ENCODE measurements around the gene AGRN. TPM values are rescaled to one million over a fixed set of nuclear protein-coding genes. Genes with fewer than 3 reads are reported as not detected.

Gene AGRN
- total and polyA plus RNA-seq, 2 of the 4 experiments (the other 2 are of a cell fraction): 8.1 to 115 TPM

GRCh38 chr1:1092149-1092855, 72.4 kb downstream of the AGRN start:
- H3K4me3 ChIP-seq (ENCODE audit: insufficient read depth, low read depth, low read length): no peak overlapping the region
- H3K79me1 ChIP-seq (ENCODE audit: low read depth in 1 of 2, low read length in 2 of 2): no peaks in the 10 kb centered on the region
- peak overlapping the region; percentile 28 for H2AK9ac ChIP-seq (replicated peaks; ENCODE audit: low read depth, low read length, poor library complexity)
- no peak for ATAC-seq (ENCODE audit: low read depth)
- H2AFZ ChIP-seq (replicated peaks; ENCODE audit: low read length, poor library complexity): no peak overlapping the region
- H3K18ac ChIP-seq (ENCODE audit: low read depth, low read length): no peak overlapping the region
- DNase-seq: no peak
- no peak overlapping the region for H4K91ac ChIP-seq (ENCODE audit: insufficient read depth, low read depth, low read length)
- ChIA-PET CTCF (no interaction called here), POLR2A (ENCODE audit: unreplicated experiment) (no interaction called here)
- H3K27me3 ChIP-seq (ENCODE audit: control insufficient read depth, insufficient read depth, low read length): no peaks in the 10 kb centered on the region
- H2BK20ac ChIP-seq (ENCODE audit: low read depth, low read length): no peak overlapping the region
- H3K36me3 ChIP-seq (ENCODE audit: control insufficient read depth, insufficient read depth, low read length): no peaks in the 10 kb centered on the region
- intact Hi-C loops (cut with micrococcal nuclease): no loop called here
- H3K9me3 ChIP-seq (ENCODE audit: control insufficient read depth, insufficient read depth, low read length): no peaks in the 10 kb centered on the region
- TF ChIP-seq RFX5 (IDR thresholded peaks at IDR 0.05; ENCODE audit: low read depth, low read length) (no peak), POLR2A (IDR thresholded peaks at IDR 0.05; ENCODE audit: low read depth, low read length) (no peak), CTCF (conservative IDR thresholded peaks at IDR 0.05; ENCODE audit: low read depth, low read length) (no peak), MAZ (IDR thresholded peaks at IDR 0.05; ENCODE audit: borderline replicate concordance, low read depth, low read length) (no peak), RAD21 (IDR thresholded peaks at IDR 0.05; ENCODE audit: low read length) (no peak), SMC3 (IDR thresholded peaks at IDR 0.05; ENCODE audit: low read depth, low read length) (no peak), CEBPB (IDR thresholded peaks at IDR 0.05; ENCODE audit: low read depth, low read length) (no peak), MAFK (IDR thresholded peaks at IDR 0.05; ENCODE audit: low read depth, low read length) (no peak), NFE2L2 (IDR thresholded peaks at IDR 0.05; ENCODE audit: low read depth, low read length) (no peak), RCOR1 (IDR thresholded peaks at IDR 0.05; ENCODE audit: insufficient replicate concordance, low read length) (no peak), CHD1 (IDR thresholded peaks at IDR 0.05; ENCODE audit: low read depth, low read length) (no peak), USF2 (IDR thresholded peaks at IDR 0.05; ENCODE audit: low read depth, low read length) (no peak), MXI1 (IDR thresholded peaks at IDR 0.05; ENCODE audit: borderline replicate concordance, low read depth, low read length) (no peak), BHLHE40 (IDR thresholded peaks at IDR 0.05; ENCODE audit: low read depth, low read length) (no peak)
- TF ChIP-seq, protein P1, sequence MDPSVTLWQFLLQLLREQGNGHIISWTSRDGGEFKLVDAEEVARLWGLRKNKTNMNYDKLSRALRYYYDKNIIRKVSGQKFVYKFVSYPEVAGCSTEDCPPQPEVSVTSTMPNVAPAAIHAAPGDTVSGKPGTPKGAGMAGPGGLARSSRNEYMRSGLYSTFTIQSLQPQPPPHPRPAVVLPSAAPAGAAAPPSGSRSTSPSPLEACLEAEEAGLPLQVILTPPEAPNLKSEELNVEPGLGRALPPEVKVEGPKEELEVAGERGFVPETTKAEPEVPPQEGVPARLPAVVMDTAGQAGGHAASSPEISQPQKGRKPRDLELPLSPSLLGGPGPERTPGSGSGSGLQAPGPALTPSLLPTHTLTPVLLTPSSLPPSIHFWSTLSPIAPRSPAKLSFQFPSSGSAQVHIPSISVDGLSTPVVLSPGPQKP (IDR thresholded peaks at IDR 0.05; ENCODE audit: borderline replicate concordance, low read depth, low read length): no peak
- H3K27ac ChIP-seq (ENCODE audit: insufficient read depth, low read length): no peak overlapping the region
- H2AK5ac ChIP-seq (ENCODE audit: low read depth, low read length): no peak overlapping the region
- H3K9ac ChIP-seq (ENCODE audit: low read depth, low read length): no peak overlapping the region
- H3K14ac ChIP-seq (replicated peaks; ENCODE audit: low read depth, low read length): no peak overlapping the region
- H3K23ac ChIP-seq (ENCODE audit: low read depth, low read length): no peak overlapping the region
- dilution Hi-C loops (cut with HindIII; ENCODE audit: low sequenced_read_pairs, unreplicated experiment): no loop called here
- H4K8ac ChIP-seq (ENCODE audit: low read depth in 2 of 2, low read length in 2 of 2): no peak overlapping the region
- no peak overlapping the region for H4K5ac ChIP-seq (ENCODE audit: low read depth, low read length)
- no peak overlapping the region for H3K56ac ChIP-seq (ENCODE audit: extremely low read depth, insufficient read depth, low read length)
- H2BK120ac ChIP-seq (ENCODE audit: low read depth, low read length): no peak overlapping the region
- 0 out of 2 replicates have a peak, but pooled peaks cover 3% of the 10 kb centered on the region for H3K9me1 ChIP-seq (ENCODE audit: insufficient read depth, low read length)
- no peak overlapping the region for H2BK15ac ChIP-seq (ENCODE audit: low read depth, low read length)
- H3K4me2 ChIP-seq (ENCODE audit: low read depth, low read length): no peak overlapping the region
- no peak overlapping the region for H2BK5ac ChIP-seq (ENCODE audit: low read depth, low read length, poor library complexity, severe bottlenecking)
- in situ Hi-C loops (cut with MboI; ENCODE audit: low sequenced_read_pairs): no loop called here
- H4K20me1 ChIP-seq (ENCODE audit: insufficient read depth, low read length): no peaks in the 10 kb centered on the region
- BruUV-seq (replicated peaks): no TSS peak
- no peak overlapping the region for H3K4ac ChIP-seq (ENCODE audit: low read depth, low read length)
- H3K4me1 ChIP-seq (ENCODE audit: control insufficient read depth, insufficient read depth, low read length): no peaks in the 10 kb centered on the region
- WGBS, 2 experiments (ENCODE audit: extremely low coverage in 2 of 2, insufficient read length in 1 of 2): 98% methylated on average over 8 of the region's 28 CpGs; no CpG with 5 or more reads in 1 of the 2 experiments

All from IMR-90 (cell line).